Loucy (cell line): Measurements from ENCODE around the gene ADAMTSL2.

Source experiments
- H2AFZ ChIP-seq: fragments of 200-600 bp; sonication (generic); 2 replicates; pipeline ENCODE4 v1.6.0; 2016; ENCODE audit warnings: antibody characterized with exemption, mild to moderate bottlenecking, low read length, moderate library complexity
- H3F3A ChIP-seq: fragments of 200-600 bp; 2 replicates; pipeline ENCODE4 v1.6.0; 2016; ENCODE audit warnings: antibody characterized with exemption, low read depth, mild to moderate bottlenecking
- H3K27me3 ChIP-seq: fragments of 200-600 bp; sonication (generic); 2 replicates; pipeline ENCODE4 v1.6.1; 2014; ENCODE audit warnings: low read length, mild to moderate bottlenecking; ENCODE audit not compliant: insufficient read depth, poor library complexity, severe bottlenecking
- H3K36me3 ChIP-seq: fragments of 200-600 bp; sonication (generic); 2 replicates; pipeline ENCODE4 v1.6.1; 2016; ENCODE audit warnings: low read length; ENCODE audit not compliant: insufficient read depth
- H3K4me1 ChIP-seq: fragments of 200-600 bp; sonication (generic); 2 replicates; pipeline ENCODE4 v1.5.1; 2014; ENCODE audit warnings: low read length, mild to moderate bottlenecking; ENCODE audit not compliant: insufficient read depth, poor library complexity, severe bottlenecking
- H3K4me2 ChIP-seq: fragments of 200-600 bp; sonication (generic); 2 replicates; pipeline ENCODE4 v1.6.0; 2014; ENCODE audit warnings: antibody characterized with exemption, low read length, low read depth, mild to moderate bottlenecking; ENCODE audit not compliant: poor library complexity, severe bottlenecking
- H3K4me3 ChIP-seq: fragments of 200-600 bp; sonication (generic); 2 replicates; pipeline ENCODE4 v1.5.1; 2014; ENCODE audit warnings: low read length, mild to moderate bottlenecking, mixed read lengths; ENCODE audit not compliant: poor library complexity, severe bottlenecking
- H3K79me2 ChIP-seq: fragments of 200-600 bp; sonication (generic); 2 replicates; pipeline ENCODE4 v1.6.1; 2014; ENCODE audit warnings: low read length; ENCODE audit not compliant: insufficient read depth
- H3K9ac ChIP-seq: fragments of 200-600 bp; sonication (generic); 2 replicates; pipeline ENCODE4 v1.6.0; 2014; ENCODE audit warnings: mild to moderate bottlenecking, low read depth, low read length, moderate library complexity; ENCODE audit not compliant: poor library complexity, severe bottlenecking
- H3K9me2 ChIP-seq: fragments of 200-600 bp; sonication (generic); replicated peaks from 2 replicates; pipeline ENCODE4 v1.6.1; 2016; ENCODE audit warnings: low read depth, low read length, mixed read lengths
- H3K9me3 ChIP-seq: fragments of 200-600 bp; sonication (generic); 2 replicates; pipeline ENCODE4 v1.6.1; 2014; ENCODE audit warnings: mild to moderate bottlenecking, antibody characterized with exemption, low read length, low read depth; ENCODE audit not compliant: insufficient read depth
- H4K20me1 ChIP-seq: fragments of 200-600 bp; sonication (generic); 2 replicates; pipeline ENCODE4 v1.6.0; 2014; ENCODE audit warnings: antibody characterized with exemption, low read length, mild to moderate bottlenecking; ENCODE audit not compliant: insufficient read depth, poor library complexity, severe bottlenecking
- EZH2phosphoT487 ChIP-seq: fragments of 200-600 bp; IDR thresholded peaks from 2 replicates; pipeline ENCODE4 v1.6.1; 2018; ENCODE audit warnings: antibody characterized with exemption, mild to moderate bottlenecking, moderate library complexity, borderline replicate concordance
- TF ChIP-seq, protein P1 (sequence below): fragments of 200-600 bp; sonication (generic); conservative IDR thresholded peaks from 2 replicates; pipeline ENCODE4 v1.5.1; 2014; ENCODE audit warnings: mild to moderate bottlenecking, antibody characterized with exemption, low read length

ADAMTSL2 gene

DNA sequence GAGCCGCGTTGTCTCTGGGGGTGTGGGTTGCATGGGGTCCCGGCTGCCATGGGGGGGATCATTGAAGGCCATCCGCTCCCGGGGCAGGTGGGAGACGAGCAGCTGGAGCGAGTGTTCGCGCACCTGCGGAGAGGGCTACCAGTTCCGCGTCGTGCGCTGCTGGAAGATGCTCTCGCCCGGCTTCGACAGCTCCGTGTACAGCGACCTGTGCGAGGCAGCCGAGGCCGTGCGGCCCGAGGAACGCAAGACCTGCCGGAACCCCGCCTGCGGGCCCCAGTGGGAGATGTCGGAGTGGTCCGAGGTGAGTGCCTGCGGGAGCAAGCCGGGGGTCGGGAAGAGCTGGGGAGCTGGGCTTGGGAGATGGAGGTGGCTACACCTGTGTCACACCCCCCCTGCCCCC, 33.7 kb downstream of the ADAMTSL2 start:
- no peaks in the 10 kb centered on the region for H3K36me3 ChIP-seq
- H3K9me3 ChIP-seq, result no peaks in the 10 kb centered on the region
- H3K9ac ChIP-seq, result no peak overlapping the region
- H3F3A ChIP-seq, result no peaks in the 10 kb centered on the region
- H4K20me1 ChIP-seq, result no peaks in the 10 kb centered on the region
- no peaks in the 10 kb centered on the region for H3K79me2 ChIP-seq
- peaks cover 10% of the 10 kb centered on the region for H3K4me1 ChIP-seq
- no peak overlapping the region for H3K4me3 ChIP-seq
- H2AFZ ChIP-seq, result no peak overlapping the region
- H3K4me2 ChIP-seq, result no peak overlapping the region
- H3K27me3 ChIP-seq, result no peaks in the 10 kb centered on the region
- TF ChIP-seq EZH2phosphoT487, result no peak
- TF ChIP-seq, protein P1, sequence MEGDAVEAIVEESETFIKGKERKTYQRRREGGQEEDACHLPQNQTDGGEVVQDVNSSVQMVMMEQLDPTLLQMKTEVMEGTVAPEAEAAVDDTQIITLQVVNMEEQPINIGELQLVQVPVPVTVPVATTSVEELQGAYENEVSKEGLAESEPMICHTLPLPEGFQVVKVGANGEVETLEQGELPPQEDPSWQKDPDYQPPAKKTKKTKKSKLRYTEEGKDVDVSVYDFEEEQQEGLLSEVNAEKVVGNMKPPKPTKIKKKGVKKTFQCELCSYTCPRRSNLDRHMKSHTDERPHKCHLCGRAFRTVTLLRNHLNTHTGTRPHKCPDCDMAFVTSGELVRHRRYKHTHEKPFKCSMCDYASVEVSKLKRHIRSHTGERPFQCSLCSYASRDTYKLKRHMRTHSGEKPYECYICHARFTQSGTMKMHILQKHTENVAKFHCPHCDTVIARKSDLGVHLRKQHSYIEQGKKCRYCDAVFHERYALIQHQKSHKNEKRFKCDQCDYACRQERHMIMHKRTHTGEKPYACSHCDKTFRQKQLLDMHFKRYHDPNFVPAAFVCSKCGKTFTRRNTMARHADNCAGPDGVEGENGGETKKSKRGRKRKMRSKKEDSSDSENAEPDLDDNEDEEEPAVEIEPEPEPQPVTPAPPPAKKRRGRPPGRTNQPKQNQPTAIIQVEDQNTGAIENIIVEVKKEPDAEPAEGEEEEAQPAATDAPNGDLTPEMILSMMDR, result no peak
- H3K9me2 ChIP-seq, result no peaks in the 10 kb centered on the region

DNA sequence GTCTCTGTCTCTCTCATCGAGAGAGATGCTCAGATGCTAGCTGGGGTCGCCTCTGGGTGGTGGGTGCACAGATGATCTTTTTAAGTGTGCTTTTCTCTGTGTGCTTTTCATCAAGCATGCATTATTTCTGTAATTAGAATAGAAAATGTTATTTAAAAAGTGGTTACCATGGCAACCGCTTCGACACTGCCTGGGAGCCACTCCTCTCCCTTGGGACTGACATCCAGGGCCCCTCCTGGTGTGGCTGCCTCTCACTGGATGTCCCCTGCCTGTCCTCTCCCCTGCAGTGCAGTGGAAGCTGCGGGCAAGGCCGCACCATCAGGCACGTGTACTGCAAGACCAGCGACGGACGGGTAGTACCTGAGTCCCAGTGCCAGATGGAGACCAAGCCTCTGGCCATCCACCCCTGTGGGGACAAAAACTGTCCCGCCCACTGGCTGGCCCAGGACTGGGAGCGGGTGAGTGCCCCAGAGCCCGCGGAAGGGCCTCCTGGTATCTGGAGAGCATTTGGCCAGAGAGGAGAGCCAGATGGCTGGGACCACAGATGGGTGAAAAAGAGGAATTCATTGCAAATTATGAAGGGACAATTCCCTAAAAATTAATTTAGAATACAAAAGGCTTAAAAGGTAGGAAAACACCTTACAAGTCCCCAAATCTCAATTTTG, 34.7 kb downstream of the ADAMTSL2 start:
- Histone ChIP-seq H3K79me2 (no peaks in the 10 kb centered on the region), H3K4me2 (no peak overlapping the region), H3K4me3 (no peak overlapping the region), H2AFZ (no peak overlapping the region), H3K27me3 (no peaks in the 10 kb centered on the region), H3K36me3 (no peaks in the 10 kb centered on the region), H3F3A (no peaks in the 10 kb centered on the region), H3K9me2 (no peaks in the 10 kb centered on the region), H3K4me1 (peaks cover 10% of the 10 kb centered on the region), H3K9ac (no peak overlapping the region), H4K20me1 (no peaks in the 10 kb centered on the region), H3K9me3 (no peaks in the 10 kb centered on the region)
- TF ChIP-seq EZH2phosphoT487, result no peak
- TF ChIP-seq, protein P1, result no peak

DNA sequence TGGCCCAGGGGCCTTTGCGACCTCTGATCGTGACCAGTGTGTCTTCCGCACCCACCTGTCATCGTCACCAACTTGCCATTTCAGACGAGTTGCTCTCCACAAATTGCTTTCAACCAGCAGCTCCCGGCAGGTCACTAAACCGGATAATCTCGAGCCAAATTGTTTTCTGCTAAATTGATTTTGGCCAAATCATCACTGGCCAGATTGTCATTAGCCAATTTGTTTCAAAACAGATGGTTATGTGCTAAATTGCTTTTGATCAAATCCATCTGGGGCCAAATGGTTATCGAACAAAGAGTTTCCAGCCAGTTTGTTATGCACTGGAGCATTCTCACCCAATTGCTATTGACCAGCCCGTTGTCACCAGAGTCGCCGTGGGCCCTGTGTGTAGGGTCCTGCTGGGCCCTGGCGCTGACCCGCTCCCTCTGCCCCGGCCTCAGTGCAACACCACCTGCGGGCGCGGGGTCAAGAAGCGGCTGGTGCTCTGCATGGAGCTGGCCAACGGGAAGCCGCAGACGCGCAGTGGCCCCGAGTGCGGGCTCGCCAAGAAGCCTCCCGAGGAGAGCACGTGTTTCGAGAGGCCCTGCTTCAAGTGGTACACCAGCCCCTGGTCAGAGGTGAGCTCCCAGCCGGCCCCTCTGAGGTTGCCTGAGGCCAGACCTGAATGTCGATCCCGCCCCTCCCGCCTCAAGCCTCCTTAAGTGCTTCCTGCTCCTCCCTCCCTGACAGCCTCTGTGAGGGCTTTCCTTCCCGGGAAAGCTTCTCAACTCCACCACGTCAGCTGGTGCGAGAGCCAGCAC, 35.6 kb downstream of the ADAMTSL2 start:
- Histone ChIP-seq H3K9me3 (no peaks in the 10 kb centered on the region), H3K9ac (no peak overlapping the region), H3K9me2 (no peaks in the 10 kb centered on the region), H3K27me3 (no peaks in the 10 kb centered on the region), H3K79me2 (no peaks in the 10 kb centered on the region), H2AFZ (no peak overlapping the region), H3F3A (no peaks in the 10 kb centered on the region), H3K4me1 (peaks cover 10% of the 10 kb centered on the region), H3K4me3 (no peak overlapping the region), H4K20me1 (no peaks in the 10 kb centered on the region), H3K36me3 (no peaks in the 10 kb centered on the region), H3K4me2 (no peak overlapping the region)
- no peak for TF ChIP-seq EZH2phosphoT487
- TF ChIP-seq, protein P1, result no peak
